GM10266 (cell line): Measurements from ENCODE around the gene TMOD1.

Experiments
- DNase-seq: peaks from one replicate; pipeline ENCODE4 v3.0.0; 2012; ENCODE audit errors: extremely low spot score
- TF ChIP-seq, protein P1 (sequence below): IDR thresholded peaks from 2 replicates; pipeline ENCODE4 v1.5.1; 2012; ENCODE audit warnings: mild to moderate bottlenecking, low read depth; ENCODE audit not compliant: control insufficient read depth, insufficient read depth; ENCODE audit errors: missing control alignments

TMOD1 gene

GRCh38 chr9:97521576-97522333, 20.3 kb downstream of the TMOD1 start:
- DNase-seq, result no peak

DNA sequence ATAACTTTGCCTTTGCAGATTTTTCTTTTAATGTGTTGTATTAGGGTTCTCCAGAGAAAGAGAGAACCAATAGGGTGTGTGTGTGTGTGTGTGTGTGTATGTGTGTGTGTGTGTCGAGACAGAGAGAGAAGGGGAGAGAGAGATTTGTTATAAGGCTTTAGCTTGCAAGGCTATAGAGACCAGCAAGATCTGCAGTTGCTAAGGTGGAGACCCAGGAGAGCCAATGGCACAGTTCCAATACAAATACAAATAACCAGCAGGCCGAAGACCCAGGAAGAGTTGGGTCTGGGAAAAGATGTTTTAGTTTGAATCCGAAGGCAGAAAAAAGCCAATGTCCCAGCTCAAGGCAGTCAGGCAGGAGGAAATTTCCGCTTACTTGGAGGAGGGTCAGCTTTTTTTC, 23.0 kb downstream of the TMOD1 start:
- no peak for DNase-seq
- TF ChIP-seq, protein P1, sequence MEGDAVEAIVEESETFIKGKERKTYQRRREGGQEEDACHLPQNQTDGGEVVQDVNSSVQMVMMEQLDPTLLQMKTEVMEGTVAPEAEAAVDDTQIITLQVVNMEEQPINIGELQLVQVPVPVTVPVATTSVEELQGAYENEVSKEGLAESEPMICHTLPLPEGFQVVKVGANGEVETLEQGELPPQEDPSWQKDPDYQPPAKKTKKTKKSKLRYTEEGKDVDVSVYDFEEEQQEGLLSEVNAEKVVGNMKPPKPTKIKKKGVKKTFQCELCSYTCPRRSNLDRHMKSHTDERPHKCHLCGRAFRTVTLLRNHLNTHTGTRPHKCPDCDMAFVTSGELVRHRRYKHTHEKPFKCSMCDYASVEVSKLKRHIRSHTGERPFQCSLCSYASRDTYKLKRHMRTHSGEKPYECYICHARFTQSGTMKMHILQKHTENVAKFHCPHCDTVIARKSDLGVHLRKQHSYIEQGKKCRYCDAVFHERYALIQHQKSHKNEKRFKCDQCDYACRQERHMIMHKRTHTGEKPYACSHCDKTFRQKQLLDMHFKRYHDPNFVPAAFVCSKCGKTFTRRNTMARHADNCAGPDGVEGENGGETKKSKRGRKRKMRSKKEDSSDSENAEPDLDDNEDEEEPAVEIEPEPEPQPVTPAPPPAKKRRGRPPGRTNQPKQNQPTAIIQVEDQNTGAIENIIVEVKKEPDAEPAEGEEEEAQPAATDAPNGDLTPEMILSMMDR, result no peak

More at GRCh38 chr9:97521576-97522333, 20.3 kb downstream of the TMOD1 start:
- TF ChIP-seq, protein P1, result no peak

- TF ChIP-seq, protein P1, result no peak
- no peak for DNase-seq
Measured at GRCh38 chr9:97525451-97525850, 24.0 kb downstream of the TMOD1 start.

DNA sequence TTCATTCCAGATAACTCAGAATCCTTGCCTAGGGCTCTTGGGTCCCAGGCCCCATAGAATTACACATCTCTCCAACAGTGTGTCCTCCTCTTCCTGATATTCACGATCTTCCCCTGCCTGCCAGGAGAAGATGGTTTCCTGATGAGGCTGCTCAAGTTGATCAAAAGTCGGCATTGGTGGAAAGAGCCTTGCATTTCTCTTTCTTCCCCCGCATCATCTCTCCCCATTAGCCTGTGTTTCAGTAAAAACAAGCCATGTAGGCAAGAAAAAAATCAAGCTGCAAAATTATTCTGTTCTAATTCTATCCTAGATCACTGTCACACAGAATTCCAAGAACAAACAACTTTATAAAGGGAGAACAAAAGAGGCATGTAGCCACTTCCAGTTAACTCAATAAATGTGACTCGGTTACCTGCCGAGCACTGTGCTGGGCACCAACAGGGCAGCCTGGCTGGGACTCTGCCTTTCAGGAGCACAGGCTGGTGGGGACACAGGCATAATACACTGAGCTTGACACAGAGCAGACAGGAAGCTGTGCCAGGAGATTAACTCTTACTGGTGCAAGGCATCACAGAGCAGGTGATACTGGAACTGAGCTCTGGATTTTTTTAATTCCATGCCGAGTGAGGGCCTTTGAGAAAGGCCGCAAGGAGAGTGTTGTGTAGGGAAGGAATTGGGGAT, 25.6 kb downstream of the TMOD1 start:
- TF ChIP-seq, protein P1, result no peak
- no peak for DNase-seq

- no peak for DNase-seq
- TF ChIP-seq, protein P1, result no peak
Measured at GRCh38 chr9:97527626-97528528, 26.4 kb downstream of the TMOD1 start.

- no peak for DNase-seq
- TF ChIP-seq, protein P1, result no peak
Measured at GRCh38 chr9:97528529-97529230, 27.2 kb downstream of the TMOD1 start.
